HepG2 (cell line): ENCODE measurements around the gene PJA1. TPM values are rescaled to one million over a fixed set of nuclear protein-coding genes. Genes with fewer than 3 reads are reported as not detected.

Source experiments
- ATAC-seq: fragments of 200-7000 bp; cut with Tn5 transposase; 3 replicates; pipeline ENCODE4 v1.9.1; 2020; ENCODE audit warnings: mild to moderate bottlenecking, moderate library complexity
- BruUV-seq: library from RNA; stranded (reverse); fragments of 400-500 nt; replicated peaks from 2 replicates; lab custom pipeline; 2021; lab: Mats Ljungman, UMichigan
- CTCF ChIA-PET: fragments of 300-600 bp; formaldehyde crosslinking; extraction: SDS; loops from one replicate; lab custom pipeline; 2021; ENCODE audit warnings: low total read pairs, inconsistent platforms, low intra/inter-chr PET ratio; lab: Yijun Ruan, JAX
- POLR2A ChIA-PET: fragments of 350-600 bp; sonication (Branson Sonifier 250); formaldehyde crosslinking; loops from one replicate; lab custom pipeline; 2020; ENCODE audit warnings: antibody characterized with exemption, inconsistent platforms; lab: Yijun Ruan, JAX
- DNase-seq: peaks from one replicate; pipeline ENCODE4 v3.0.0-alpha.2; 2015; ENCODE audit warnings: low spot score
- FAIRE-seq: peaks from 3 replicates; lab custom pipeline; 2011; peaks lifted over from hg19 to GRCh38; lab: Jason Lieb, UNC
- H2AFZ ChIP-seq: one replicate; pipeline ENCODE4 v1.6.1; 2011; ENCODE audit warnings: low read length, inconsistent platforms
- H3K27ac ChIP-seq: fragments of 300-600 bp; 3 replicates; pipeline ENCODE4 v1.8.0; 2011; ENCODE audit warnings: mixed run types, mild to moderate bottlenecking, mixed read lengths, low read length, inconsistent platforms; ENCODE audit not compliant: insufficient read depth; ENCODE audit errors: extremely low read length
- H3K27me3 ChIP-seq, 2 experiments: fragments of 200-600 bp in 1 of 2; 2 replicates in 1 of 2; 3 replicates in 1 of 2; pipeline versions ENCODE4 v1.6.0 to v1.8.0; 2011; ENCODE audit warnings: low read length in 2 of 2, mild to moderate bottlenecking in 2 of 2, moderate library complexity in 2 of 2, inconsistent platforms in 1 of 2; ENCODE audit not compliant: insufficient read depth in 2 of 2, control insufficient read depth in 1 of 2
- H3K36me3 ChIP-seq, 2 experiments: fragments of 200-600 bp in 1 of 2; replicated peaks in 1 of 2; 2 replicates in 1 of 2; 3 replicates in 1 of 2; pipeline versions ENCODE4 v1.5.1 to v1.8.0; 2011; ENCODE audit warnings: low read length in 2 of 2, inconsistent platforms in 1 of 2; ENCODE audit not compliant: insufficient read depth in 2 of 2, control insufficient read depth in 1 of 2
- H3K4me1 ChIP-seq: 2 replicates; pipeline ENCODE4 v1.5.1; 2012; ENCODE audit warnings: low read length, inconsistent platforms; ENCODE audit not compliant: insufficient read depth
- H3K4me2 ChIP-seq: 2 replicates; pipeline ENCODE4 v1.6.0; 2011; ENCODE audit warnings: low read depth, low read length, inconsistent platforms
- H3K4me3 ChIP-seq, 3 experiments: fragments of 200-600 bp in 1 of 3; sonication (generic), shearing (Covaris generic) in 1 of 3; replicated peaks in 1 of 3; 2 replicates each; pipeline ENCODE4 v1.5.1; 2011 to 2016; ENCODE audit warnings: low read length in 3 of 3, inconsistent platforms in 2 of 3, low read depth in 2 of 3, mild to moderate bottlenecking in 2 of 3, control low read depth in 1 of 3, mixed read lengths in 1 of 3; ENCODE audit not compliant: insufficient read depth in 1 of 3
- H3K79me2 ChIP-seq: one replicate; pipeline ENCODE4 v1.6.1; 2011; ENCODE audit warnings: low read length, inconsistent platforms; ENCODE audit not compliant: insufficient read depth
- H3K9ac ChIP-seq: 2 replicates; pipeline ENCODE4 v1.6.0; 2011; ENCODE audit warnings: mild to moderate bottlenecking, low read depth, low read length, inconsistent platforms; ENCODE audit not compliant: insufficient read depth
- H3K9me3 ChIP-seq: 2 replicates; pipeline ENCODE4 v1.5.1; 2012; ENCODE audit warnings: mild to moderate bottlenecking, low read length
- H4K20me1 ChIP-seq: 2 replicates; pipeline ENCODE4 v1.6.0; 2011; ENCODE audit warnings: inconsistent platforms, mild to moderate bottlenecking, low read length, moderate library complexity; ENCODE audit not compliant: insufficient read depth
- ATF1 ChIP-seq: IDR thresholded peaks from 2 replicates; pipeline ENCODE4 v1.6.1; 2016; ENCODE audit warnings: mild to moderate bottlenecking, control low read depth
- ATRX ChIP-seq: sonication (generic); formaldehyde crosslinking; IDR thresholded peaks from 2 replicates; pipeline ENCODE4 v1.4.0; 2020; ENCODE audit warnings: missing genetic modification reagents, borderline replicate concordance
- EZH2 ChIP-seq: conservative IDR thresholded peaks from 2 replicates; pipeline ENCODE4 v1.6.1; 2012; ENCODE audit warnings: mild to moderate bottlenecking, low read depth, low read length, moderate library complexity
- FIP1L1 ChIP-seq: fragments of 200-400 bp; formaldehyde crosslinking; IDR thresholded peaks from 2 replicates; pipeline ENCODE4 v1.6.1; 2018; ENCODE audit warnings: low read depth, mild to moderate bottlenecking, low read length, moderate library complexity, borderline replicate concordance; ENCODE audit not compliant: insufficient read depth
- KLF9 ChIP-seq: IDR thresholded peaks from 2 replicates; pipeline ENCODE4 v1.6.1; 2016; ENCODE audit warnings: low read depth
- MAFK ChIP-seq, 2 experiments: IDR thresholded peaks in 1 of 2; conservative IDR thresholded peaks in 1 of 2; 2 replicates each; pipeline ENCODE4 v1.6.1; 2011; ENCODE audit warnings: improper control_type of control experiment in 2 of 2, low read length in 2 of 2
- MEIS1 ChIP-seq: sonication (generic); formaldehyde crosslinking; IDR thresholded peaks from 2 replicates; pipeline ENCODE4 v1.9.0; 2021; ENCODE audit warnings: mild to moderate bottlenecking, missing genetic modification reagents, moderate library complexity, borderline replicate concordance
- NR2F6 ChIP-seq, 2 experiments: IDR thresholded peaks; 2 replicates each; pipeline ENCODE4 v1.6.1; 2016; ENCODE audit warnings: antibody characterized with exemption in 1 of 2, mild to moderate bottlenecking in 1 of 2
- PCBP2 ChIP-seq: fragments of 200-400 bp; formaldehyde crosslinking; optimal IDR thresholded peaks from 2 replicates; pipeline ENCODE3; 2018; ENCODE audit warnings: low read length, low read depth; ENCODE audit not compliant: poor library complexity, severe bottlenecking
- TBX3 ChIP-seq: fragments of 450-650 bp; IDR thresholded peaks from 2 replicates; pipeline ENCODE4 v1.6.1; 2017; ENCODE audit warnings: antibody characterized with exemption, mild to moderate bottlenecking, inconsistent platforms, borderline replicate concordance
- ZFP41 ChIP-seq: sonication (generic); formaldehyde crosslinking; IDR thresholded peaks from 2 replicates; pipeline ENCODE4 v1.4.0; 2020; ENCODE audit warnings: mild to moderate bottlenecking, missing genetic modification reagents, borderline replicate concordance
- ZNF224 ChIP-seq: sonication (generic); formaldehyde crosslinking; IDR thresholded peaks from 2 replicates; pipeline ENCODE4 v1.5.0; 2020; ENCODE audit warnings: mild to moderate bottlenecking, missing genetic modification reagents
- WGBS: methylation state at CpG from one replicate; pipeline ENCODE4 v1.1.6; 2017; ENCODE audit warnings: low lambda C conversion rate; 5-methylcytosine and 5-hydroxymethylcytosine counted together
- in situ Hi-C: cut with HindIII; loops from 2 replicates; pipeline ENCODE4 v1.10.0; 2017; ENCODE audit warnings: low pct_unique_long_range_greater_than_20kb; ENCODE audit not compliant: extremely low pct_ligation_motif_present
- intact Hi-C: fragments of 100-400 bp; cut with micrococcal nuclease; formaldehyde crosslinking; loops from one replicate; pipeline ENCODE4 v1.10.0; 2022; ENCODE audit not compliant: unreplicated experiment
- polyA plus RNA-seq, 8 experiments: library from polyadenylated mRNA; depleted of rRNA in 3 of 8; stranded (reverse) in 7 of 8; unstranded in 1 of 8; fragments of >200 nt; fragmentation: Illumina TruSeq in 4 of 8; extraction: Trizol in 4 of 8; gene quantifications; 2 replicates each; pipeline versions ENCODE4 v1.2.1 to v1.2.3, GENCODE V29; 2011 to 2016; ENCODE audit warnings: low read depth in 4 of 8, missing spikeins in 1 of 8, mixed read lengths in 1 of 8; ENCODE audit not compliant: insufficient read depth in 1 of 8
- total RNA-seq, 5 experiments: library from RNA; depleted of rRNA; stranded (reverse); fragments of >200 nt; fragmentation: Illumina TruSeq; extraction: Trizol; gene quantifications; 2 replicates each; pipeline ENCODE4 v1.2.3, GENCODE V29; 2016; ENCODE audit warnings: low read depth in 1 of 5
- TF ChIP-seq, protein P1 (sequence below): IDR thresholded peaks from 2 replicates; pipeline ENCODE4 v1.6.1; 2016; ENCODE audit warnings: low read depth, control low read depth
- TF ChIP-seq, protein P2 (sequence below): IDR thresholded peaks from 2 replicates; pipeline ENCODE4 v1.6.1; 2016; ENCODE audit warnings: low read depth, borderline replicate concordance

PJA1 gene
- total and polyA plus RNA-seq, 2 of the 13 experiments (the other 11 are each of a cell fraction or from before 2014, with no cell fraction given) = 3.6 to 9.6 TPM

DNA sequence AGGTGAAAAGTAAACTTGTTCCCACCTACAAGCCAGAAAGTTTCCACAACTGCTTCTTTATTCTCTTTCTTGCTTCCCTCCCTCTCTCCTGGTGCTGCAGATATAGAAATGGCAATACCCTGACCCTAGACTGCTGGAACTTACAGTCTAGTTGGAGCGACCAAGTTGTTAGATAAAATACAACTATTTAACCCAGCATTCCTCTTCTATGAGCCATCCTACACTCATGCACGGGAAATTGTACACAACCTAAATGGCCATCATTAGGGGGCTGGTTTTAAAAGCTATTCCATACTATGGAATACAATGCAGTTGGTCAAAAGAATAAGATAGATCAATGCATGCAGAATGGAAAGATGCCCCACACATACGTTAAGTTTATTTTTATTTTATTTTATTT lies 41.1 kb downstream of the PJA1 start:
- no peak for DNase-seq
- Histone ChIP-seq H3K79me2 (no peaks in the 10 kb centered on the region), H3K27ac (no peak overlapping the region), H4K20me1 (no peaks in the 10 kb centered on the region), H3K4me2 (no peak overlapping the region), H3K9me3 (no peaks in the 10 kb centered on the region), H3K27me3 (no peaks in the 10 kb centered on the region), H3K9ac (no peak overlapping the region), H3K36me3 (no peaks in the 10 kb centered on the region), H2AFZ (no peak overlapping the region), H3K4me1 (no peaks in the 10 kb centered on the region), H3K4me3 (no peak overlapping the region)
- in situ Hi-C loops (no loop called here), intact Hi-C loops (no loop called here)
- ChIA-PET POLR2A (no interaction called here), CTCF (no interaction called here)
- FAIRE-seq = no peak
- no peak for ATAC-seq
- no peak for TF ChIP-seq ZNF224 (CRISPR knock-in tag)
- no peak for TF ChIP-seq TBX3
- TF ChIP-seq PCBP2 = no peak
- no peak for TF ChIP-seq KLF9 (CRISPR knock-in tag)
- no peak for TF ChIP-seq MEIS1
- TF ChIP-seq, protein P1, sequence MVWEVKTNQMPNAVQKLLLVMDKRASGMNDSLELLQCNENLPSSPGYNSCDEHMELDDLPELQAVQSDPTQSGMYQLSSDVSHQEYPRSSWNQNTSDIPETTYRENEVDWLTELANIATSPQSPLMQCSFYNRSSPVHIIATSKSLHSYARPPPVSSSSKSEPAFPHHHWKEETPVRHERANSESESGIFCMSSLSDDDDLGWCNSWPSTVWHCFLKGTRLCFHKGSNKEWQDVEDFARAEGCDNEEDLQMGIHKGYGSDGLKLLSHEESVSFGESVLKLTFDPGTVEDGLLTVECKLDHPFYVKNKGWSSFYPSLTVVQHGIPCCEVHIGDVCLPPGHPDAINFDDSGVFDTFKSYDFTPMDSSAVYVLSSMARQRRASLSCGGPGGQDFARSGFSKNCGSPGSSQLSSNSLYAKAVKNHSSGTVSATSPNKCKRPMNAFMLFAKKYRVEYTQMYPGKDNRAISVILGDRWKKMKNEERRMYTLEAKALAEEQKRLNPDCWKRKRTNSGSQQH = no peak
- TF ChIP-seq NR2F6 (IDR thresholded peaks at IDR 0.05) = no peak
- no peak for TF ChIP-seq NR2F6 (CRISPR knock-in tag; IDR thresholded peaks at IDR 0.05)
- TF ChIP-seq ATRX (CRISPR knock-in tag) = no peak
- no peak for TF ChIP-seq MAFK (conservative IDR thresholded peaks at IDR 0.05 in 1 of 2, IDR thresholded peaks at IDR 0.05 in 1 of 2; ENCODE audit: low read length in 2 of 2)
- no peak for TF ChIP-seq EZH2
- TF ChIP-seq, protein P2, sequence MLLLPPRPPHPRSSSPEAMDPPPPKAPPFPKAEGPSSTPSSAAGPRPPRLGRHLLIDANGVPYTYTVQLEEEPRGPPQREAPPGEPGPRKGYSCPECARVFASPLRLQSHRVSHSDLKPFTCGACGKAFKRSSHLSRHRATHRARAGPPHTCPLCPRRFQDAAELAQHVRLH (CRISPR knock-in tag) = no peak
- TF ChIP-seq FIP1L1 = no peak
- TF ChIP-seq ATF1 = no peak
- TF ChIP-seq ZFP41 = no peak
- WGBS = 29% methylated on average over 3 of the region's 3 CpGs
- no TSS peak for BruUV-seq
